Gastrocnemius medialis (tissue), 4 donors: ENCODE data around the gene CALN1.

Experiments used
- CTCF ChIP-seq, 5 experiments: fragments of 450-650 bp in 3 of 5; fragments of 200-600 bp in 2 of 5; sonication (generic) in 2 of 5; IDR thresholded peaks in 4 of 5; conservative IDR thresholded peaks in 1 of 5; 1 replicate in 4 of 5; 2 replicates in 1 of 5; pipeline ENCODE4 v1.5.1; 2016 to 2019; ENCODE audit warnings: antibody characterized with exemption in 5 of 5, mild to moderate bottlenecking in 3 of 5, moderate library complexity in 3 of 5
- POLR2A ChIP-seq, 2 donors: fragments of 450-650 bp; IDR thresholded peaks; one replicate each; pipeline ENCODE4 v1.6.1; 2017; ENCODE audit warnings: antibody characterized with exemption in 2 of 2, mild to moderate bottlenecking in 2 of 2, moderate library complexity in 2 of 2

DNA sequence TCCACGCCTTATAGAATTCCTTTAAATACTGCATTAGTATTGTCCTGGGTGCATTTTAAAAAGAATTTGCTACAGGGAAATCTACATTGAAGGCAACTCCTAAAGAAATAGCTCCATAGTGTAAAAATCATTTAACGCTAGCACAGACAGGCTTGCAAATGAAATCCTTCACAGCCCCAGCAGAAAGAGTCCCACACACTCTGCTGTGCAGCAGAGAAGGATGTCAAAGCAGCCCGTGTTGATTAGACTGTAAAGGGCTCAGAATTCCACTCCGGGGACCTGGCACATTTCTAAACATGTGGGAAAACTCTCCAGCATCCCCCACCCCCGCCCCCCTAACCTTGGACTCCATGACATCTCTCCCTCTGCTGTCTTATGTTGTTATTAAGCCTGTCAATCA is 176.8 kb downstream of the CALN1 start:
- TF ChIP-seq POLR2A (IDR thresholded peaks at IDR 0.05): no peak
- no peak for TF ChIP-seq CTCF (IDR thresholded peaks at IDR 0.05 in 4 of 5, conservative IDR thresholded peaks at IDR 0.05 in 1 of 5)
